ENCODE data around the gene KCNJ14.

DNA sequence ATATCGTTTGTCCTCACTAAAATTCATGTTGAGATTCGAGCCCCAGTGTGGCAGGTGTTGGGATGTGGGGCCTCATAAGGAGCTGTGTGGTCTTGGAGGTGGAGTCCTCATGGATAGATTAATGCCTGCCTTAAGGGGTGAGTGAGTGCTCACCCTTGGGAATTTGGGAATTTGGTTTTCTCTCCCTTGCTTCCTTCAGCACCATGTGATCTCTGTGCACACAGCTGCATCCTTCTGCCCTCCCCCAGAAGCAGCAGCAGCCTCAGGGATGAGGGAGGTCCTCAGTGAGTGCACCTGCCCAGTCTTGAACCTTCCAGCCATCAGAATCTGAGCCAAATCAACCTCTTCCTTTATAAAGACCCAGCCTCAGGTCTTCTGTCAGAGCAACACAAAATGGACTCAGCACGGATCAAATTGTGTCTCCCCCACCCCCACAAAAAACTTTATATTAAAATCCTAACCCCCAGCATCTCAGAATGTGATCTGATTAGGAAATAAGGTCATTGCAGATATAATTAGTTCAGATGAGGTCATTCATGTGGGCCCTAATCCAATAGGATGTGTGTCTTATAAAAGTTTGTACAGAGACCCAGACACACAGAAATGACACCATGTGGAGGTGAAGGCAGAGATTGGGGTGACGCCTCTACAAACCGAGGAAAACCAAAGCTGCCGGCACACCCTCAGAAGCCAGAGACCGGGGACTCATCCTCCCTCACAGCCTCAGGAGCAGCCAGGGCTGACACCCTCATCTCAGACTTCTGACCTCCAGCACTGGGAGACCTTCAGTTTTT is 26.7 kb downstream of the KCNJ14 start:
- TF ChIP-seq, protein P1, sequence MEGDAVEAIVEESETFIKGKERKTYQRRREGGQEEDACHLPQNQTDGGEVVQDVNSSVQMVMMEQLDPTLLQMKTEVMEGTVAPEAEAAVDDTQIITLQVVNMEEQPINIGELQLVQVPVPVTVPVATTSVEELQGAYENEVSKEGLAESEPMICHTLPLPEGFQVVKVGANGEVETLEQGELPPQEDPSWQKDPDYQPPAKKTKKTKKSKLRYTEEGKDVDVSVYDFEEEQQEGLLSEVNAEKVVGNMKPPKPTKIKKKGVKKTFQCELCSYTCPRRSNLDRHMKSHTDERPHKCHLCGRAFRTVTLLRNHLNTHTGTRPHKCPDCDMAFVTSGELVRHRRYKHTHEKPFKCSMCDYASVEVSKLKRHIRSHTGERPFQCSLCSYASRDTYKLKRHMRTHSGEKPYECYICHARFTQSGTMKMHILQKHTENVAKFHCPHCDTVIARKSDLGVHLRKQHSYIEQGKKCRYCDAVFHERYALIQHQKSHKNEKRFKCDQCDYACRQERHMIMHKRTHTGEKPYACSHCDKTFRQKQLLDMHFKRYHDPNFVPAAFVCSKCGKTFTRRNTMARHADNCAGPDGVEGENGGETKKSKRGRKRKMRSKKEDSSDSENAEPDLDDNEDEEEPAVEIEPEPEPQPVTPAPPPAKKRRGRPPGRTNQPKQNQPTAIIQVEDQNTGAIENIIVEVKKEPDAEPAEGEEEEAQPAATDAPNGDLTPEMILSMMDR (IDR thresholded peaks at IDR 0.05; ENCODE audit: insufficient read depth, low read length, poor library complexity, severe bottlenecking), result no peak
- TF ChIP-seq EZH2phosphoT487 (conservative IDR thresholded peaks at IDR 0.05; ENCODE audit: low read length), result no peak

All from SU-DHL-6 (cell line).